H1 (cell line): Measurements from ENCODE around the gene CCDC197. TPM values are rescaled to one million over a fixed set of nuclear protein-coding genes. Genes with fewer than 3 reads are reported as not detected.

Experiments
- CEBPB ChIP-seq: IDR thresholded peaks from 2 replicates; pipeline ENCODE4 v1.6.1; 2012; ENCODE audit warnings: low read depth, low read length
- EZH2 ChIP-seq: fragments of 200-600 bp; sonication (generic); IDR thresholded peaks from 2 replicates; pipeline ENCODE4 v1.7.1; 2012; ENCODE audit warnings: low read depth, mild to moderate bottlenecking, moderate library complexity, low read length, inconsistent platforms; ENCODE audit not compliant: severe bottlenecking
- GTF2F1 ChIP-seq: IDR thresholded peaks from 2 replicates; pipeline ENCODE4 v1.6.1; 2012; ENCODE audit warnings: low read depth, low read length, improper control_type of control experiment, borderline replicate concordance
- KDM5A ChIP-seq: fragments of 200-600 bp; IDR thresholded peaks from 2 replicates; pipeline ENCODE4 v1.7.1; 2012; ENCODE audit warnings: mild to moderate bottlenecking, low read length, inconsistent platforms, mixed read lengths
- SRF ChIP-seq: IDR thresholded peaks from 2 replicates; pipeline ENCODE4 v1.6.1; 2011; ENCODE audit warnings: mild to moderate bottlenecking, low read depth, low read length, moderate library complexity
- YY1 ChIP-seq: IDR thresholded peaks from 2 replicates; pipeline ENCODE4 v1.6.1; 2011; ENCODE audit warnings: low read depth, mild to moderate bottlenecking, low read length
- polyA plus RNA-seq, 7 experiments: library from polyadenylated mRNA; depleted of rRNA in 3 of 7; stranded (reverse) in 5 of 7; unstranded in 2 of 7; fragments of >200 nt in 5 of 7; fragments of 200-250 nt in 2 of 7; gene quantifications; 1 replicate in 5 of 7; 2 replicates in 1 of 7; 4 replicates in 1 of 7; pipeline versions ENCODE4 v1.2.1 to v1.2.3, GENCODE V29; 2011 to 2013; ENCODE audit warnings: missing spikeins in 2 of 7, mixed read lengths in 2 of 7
- total RNA-seq: library from RNA; stranded (reverse); fragmentation: NEBNext Ultra II Directional; extraction: Animal tissue kit (Norgen Biotek cat#: 25700); gene quantifications from 2 replicates; pipeline ENCODE4 v1.2.1, GENCODE V29; 2021
- TF ChIP-seq, protein P1 (sequence below): fragments of 300-600 bp; sonication (generic); IDR thresholded peaks from 2 replicates; pipeline ENCODE4 v1.7.1; 2012; ENCODE audit warnings: low read length, moderate library complexity, mild to moderate bottlenecking, inconsistent platforms; ENCODE audit not compliant: insufficient replicate concordance
- TF ChIP-seq, protein P2 (sequence below): IDR thresholded peaks from 2 replicates; pipeline ENCODE4 v1.6.1; 2012; ENCODE audit warnings: inconsistent platforms

Gene CCDC197
- total and polyA plus RNA-seq, 2 of the 8 experiments (the other 6 are each of a cell fraction or from before 2014, with no cell fraction given) = not detected

DNA sequence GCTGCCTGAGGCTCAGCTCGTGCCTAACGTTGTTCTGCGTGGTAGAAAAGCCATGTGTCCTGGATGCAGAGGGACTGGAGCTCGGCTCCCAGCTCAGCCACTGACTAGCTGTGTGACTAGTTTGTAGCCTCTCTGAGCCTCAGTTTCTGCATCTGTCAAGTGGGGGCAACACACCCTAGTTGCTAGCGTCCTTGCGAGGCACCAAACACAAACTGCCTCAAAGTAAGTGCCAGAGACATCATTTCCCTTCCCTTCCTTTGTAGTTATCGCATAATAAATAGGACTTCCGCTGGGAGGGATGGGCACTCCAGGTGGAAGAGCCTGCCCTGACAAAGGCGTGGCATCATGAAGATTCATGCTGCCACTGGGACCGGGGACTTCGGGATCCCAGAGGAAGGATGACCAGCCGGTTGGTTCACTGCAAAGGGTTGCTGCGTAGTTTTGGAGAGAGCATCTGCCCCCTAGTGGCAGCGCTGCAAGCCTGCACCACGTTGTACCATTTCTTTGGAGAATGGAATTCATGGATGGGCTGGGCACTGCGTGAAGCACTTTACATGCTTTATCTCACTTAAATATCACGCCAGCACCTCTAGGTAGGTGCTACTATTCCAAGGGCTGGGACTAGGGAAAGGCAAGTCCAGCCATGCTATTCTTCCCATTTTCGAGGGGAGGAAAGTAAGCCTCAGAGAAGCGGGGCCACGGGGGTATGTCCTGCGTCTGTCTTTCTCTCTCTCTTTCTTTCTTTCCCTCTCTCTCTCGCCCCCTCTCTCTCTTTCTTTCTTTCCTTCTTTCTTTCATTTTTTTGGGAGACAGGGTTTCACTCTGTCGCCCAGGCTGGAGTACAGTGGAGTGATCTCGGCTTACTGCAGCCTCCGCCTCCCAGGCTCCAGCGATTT lies 4.6 kb downstream of the CCDC197 start (continued):
- TF ChIP-seq, protein P1, sequence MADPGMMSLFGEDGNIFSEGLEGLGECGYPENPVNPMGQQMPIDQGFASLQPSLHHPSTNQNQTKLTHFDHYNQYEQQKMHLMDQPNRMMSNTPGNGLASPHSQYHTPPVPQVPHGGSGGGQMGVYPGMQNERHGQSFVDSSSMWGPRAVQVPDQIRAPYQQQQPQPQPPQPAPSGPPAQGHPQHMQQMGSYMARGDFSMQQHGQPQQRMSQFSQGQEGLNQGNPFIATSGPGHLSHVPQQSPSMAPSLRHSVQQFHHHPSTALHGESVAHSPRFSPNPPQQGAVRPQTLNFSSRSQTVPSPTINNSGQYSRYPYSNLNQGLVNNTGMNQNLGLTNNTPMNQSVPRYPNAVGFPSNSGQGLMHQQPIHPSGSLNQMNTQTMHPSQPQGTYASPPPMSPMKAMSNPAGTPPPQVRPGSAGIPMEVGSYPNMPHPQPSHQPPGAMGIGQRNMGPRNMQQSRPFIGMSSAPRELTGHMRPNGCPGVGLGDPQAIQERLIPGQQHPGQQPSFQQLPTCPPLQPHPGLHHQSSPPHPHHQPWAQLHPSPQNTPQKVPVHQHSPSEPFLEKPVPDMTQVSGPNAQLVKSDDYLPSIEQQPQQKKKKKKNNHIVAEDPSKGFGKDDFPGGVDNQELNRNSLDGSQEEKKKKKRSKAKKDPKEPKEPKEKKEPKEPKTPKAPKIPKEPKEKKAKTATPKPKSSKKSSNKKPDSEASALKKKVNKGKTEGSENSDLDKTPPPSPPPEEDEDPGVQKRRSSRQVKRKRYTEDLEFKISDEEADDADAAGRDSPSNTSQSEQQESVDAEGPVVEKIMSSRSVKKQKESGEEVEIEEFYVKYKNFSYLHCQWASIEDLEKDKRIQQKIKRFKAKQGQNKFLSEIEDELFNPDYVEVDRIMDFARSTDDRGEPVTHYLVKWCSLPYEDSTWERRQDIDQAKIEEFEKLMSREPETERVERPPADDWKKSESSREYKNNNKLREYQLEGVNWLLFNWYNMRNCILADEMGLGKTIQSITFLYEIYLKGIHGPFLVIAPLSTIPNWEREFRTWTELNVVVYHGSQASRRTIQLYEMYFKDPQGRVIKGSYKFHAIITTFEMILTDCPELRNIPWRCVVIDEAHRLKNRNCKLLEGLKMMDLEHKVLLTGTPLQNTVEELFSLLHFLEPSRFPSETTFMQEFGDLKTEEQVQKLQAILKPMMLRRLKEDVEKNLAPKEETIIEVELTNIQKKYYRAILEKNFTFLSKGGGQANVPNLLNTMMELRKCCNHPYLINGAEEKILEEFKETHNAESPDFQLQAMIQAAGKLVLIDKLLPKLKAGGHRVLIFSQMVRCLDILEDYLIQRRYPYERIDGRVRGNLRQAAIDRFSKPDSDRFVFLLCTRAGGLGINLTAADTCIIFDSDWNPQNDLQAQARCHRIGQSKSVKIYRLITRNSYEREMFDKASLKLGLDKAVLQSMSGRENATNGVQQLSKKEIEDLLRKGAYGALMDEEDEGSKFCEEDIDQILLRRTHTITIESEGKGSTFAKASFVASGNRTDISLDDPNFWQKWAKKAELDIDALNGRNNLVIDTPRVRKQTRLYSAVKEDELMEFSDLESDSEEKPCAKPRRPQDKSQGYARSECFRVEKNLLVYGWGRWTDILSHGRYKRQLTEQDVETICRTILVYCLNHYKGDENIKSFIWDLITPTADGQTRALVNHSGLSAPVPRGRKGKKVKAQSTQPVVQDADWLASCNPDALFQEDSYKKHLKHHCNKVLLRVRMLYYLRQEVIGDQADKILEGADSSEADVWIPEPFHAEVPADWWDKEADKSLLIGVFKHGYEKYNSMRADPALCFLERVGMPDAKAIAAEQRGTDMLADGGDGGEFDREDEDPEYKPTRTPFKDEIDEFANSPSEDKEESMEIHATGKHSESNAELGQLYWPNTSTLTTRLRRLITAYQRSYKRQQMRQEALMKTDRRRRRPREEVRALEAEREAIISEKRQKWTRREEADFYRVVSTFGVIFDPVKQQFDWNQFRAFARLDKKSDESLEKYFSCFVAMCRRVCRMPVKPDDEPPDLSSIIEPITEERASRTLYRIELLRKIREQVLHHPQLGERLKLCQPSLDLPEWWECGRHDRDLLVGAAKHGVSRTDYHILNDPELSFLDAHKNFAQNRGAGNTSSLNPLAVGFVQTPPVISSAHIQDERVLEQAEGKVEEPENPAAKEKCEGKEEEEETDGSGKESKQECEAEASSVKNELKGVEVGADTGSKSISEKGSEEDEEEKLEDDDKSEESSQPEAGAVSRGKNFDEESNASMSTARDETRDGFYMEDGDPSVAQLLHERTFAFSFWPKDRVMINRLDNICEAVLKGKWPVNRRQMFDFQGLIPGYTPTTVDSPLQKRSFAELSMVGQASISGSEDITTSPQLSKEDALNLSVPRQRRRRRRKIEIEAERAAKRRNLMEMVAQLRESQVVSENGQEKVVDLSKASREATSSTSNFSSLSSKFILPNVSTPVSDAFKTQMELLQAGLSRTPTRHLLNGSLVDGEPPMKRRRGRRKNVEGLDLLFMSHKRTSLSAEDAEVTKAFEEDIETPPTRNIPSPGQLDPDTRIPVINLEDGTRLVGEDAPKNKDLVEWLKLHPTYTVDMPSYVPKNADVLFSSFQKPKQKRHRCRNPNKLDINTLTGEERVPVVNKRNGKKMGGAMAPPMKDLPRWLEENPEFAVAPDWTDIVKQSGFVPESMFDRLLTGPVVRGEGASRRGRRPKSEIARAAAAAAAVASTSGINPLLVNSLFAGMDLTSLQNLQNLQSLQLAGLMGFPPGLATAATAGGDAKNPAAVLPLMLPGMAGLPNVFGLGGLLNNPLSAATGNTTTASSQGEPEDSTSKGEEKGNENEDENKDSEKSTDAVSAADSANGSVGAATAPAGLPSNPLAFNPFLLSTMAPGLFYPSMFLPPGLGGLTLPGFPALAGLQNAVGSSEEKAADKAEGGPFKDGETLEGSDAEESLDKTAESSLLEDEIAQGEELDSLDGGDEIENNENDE = no peak
- no peak for TF ChIP-seq SRF
- no peak for TF ChIP-seq GTF2F1
- no peak for TF ChIP-seq KDM5A
- TF ChIP-seq, protein P2, sequence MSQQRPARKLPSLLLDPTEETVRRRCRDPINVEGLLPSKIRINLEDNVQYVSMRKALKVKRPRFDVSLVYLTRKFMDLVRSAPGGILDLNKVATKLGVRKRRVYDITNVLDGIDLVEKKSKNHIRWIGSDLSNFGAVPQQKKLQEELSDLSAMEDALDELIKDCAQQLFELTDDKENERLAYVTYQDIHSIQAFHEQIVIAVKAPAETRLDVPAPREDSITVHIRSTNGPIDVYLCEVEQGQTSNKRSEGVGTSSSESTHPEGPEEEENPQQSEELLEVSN = no peak
- TF ChIP-seq YY1 = peak; percentile 59; the same call in 1 of the 2 replicates
- no peak for TF ChIP-seq EZH2
- TF ChIP-seq CEBPB = no peak
